HCT116 (cell line): ENCODE results near the gene YBEY. TPM values are rescaled to one million over a fixed set of nuclear protein-coding genes. Genes with fewer than 3 reads are reported as not detected.

Experiments
- ATAC-seq: fragments of 200-7000 bp; cut with Tn5 transposase; 2 replicates; pipeline ENCODE4 v1.9.1; 2020; ENCODE audit warnings: mild to moderate bottlenecking, moderate library complexity
- BruUV-seq: library from RNA; stranded (reverse); fragments of 400-500 nt; replicated peaks from 2 replicates; lab custom pipeline; 2021; lab: Mats Ljungman, UMichigan
- CTCF ChIA-PET: fragments of 300-600 bp; sonication (Branson Sonifier 250); formaldehyde crosslinking; loops from one replicate; lab custom pipeline; 2021; ENCODE audit warnings: antibody characterized with exemption; lab: Charles Lee
- POLR2A ChIA-PET: fragments of 300-600, 350-600 bp; sonication (Branson Sonifier 250); formaldehyde crosslinking; loops from one replicate; lab custom pipeline; 2021; ENCODE audit warnings: antibody characterized with exemption; lab: Charles Lee
- RAD21 ChIA-PET, 2 experiments: fragments of 300-600 bp; sonication (Branson Sonifier 250); formaldehyde crosslinking; loops; one replicate each; lab custom pipeline; 2023; ENCODE audit warnings: low total read pairs in 2 of 2; ENCODE audit not compliant: uncharacterized antibody in 2 of 2, unreplicated experiment in 2 of 2, low non-redundant PET in 1 of 2; lab: Charles Lee
- DNase-seq: peaks from one replicate; pipeline ENCODE4 v3.0.0-alpha.2; 2010; ENCODE audit warnings: low read depth, low spot score
- H2AFZ ChIP-seq: fragments of 200-600 bp; shearing (Covaris generic), sonication (generic); 2 replicates; pipeline ENCODE4 v1.6.1; 2017; ENCODE audit warnings: low read depth, mixed run types, mixed read lengths, antibody characterized with exemption, low read length; ENCODE audit not compliant: poor library complexity, severe bottlenecking
- H3K27ac ChIP-seq: 2 replicates; pipeline ENCODE4 v1.5.1; 2012; ENCODE audit warnings: low read depth, low read length
- H3K27me3 ChIP-seq: fragments of 200-600 bp; sonication (generic); 2 replicates; pipeline ENCODE4 v1.6.1; 2016; ENCODE audit warnings: mixed run types, low read length, mixed read lengths; ENCODE audit not compliant: insufficient read depth
- H3K36me3 ChIP-seq, 2 experiments: fragments of 200-500 bp in 1 of 2; fragments of 200-600 bp in 1 of 2; sonication (Bioruptor generic) in 1 of 2; sonication (generic) in 1 of 2; 2 replicates each; pipeline versions ENCODE4 v1.5.1 to v1.6.1; 2014 to 2016; ENCODE audit warnings: low read length in 2 of 2, inconsistent platforms in 1 of 2, mixed read lengths in 1 of 2, mixed run types in 1 of 2; ENCODE audit not compliant: insufficient read depth in 2 of 2, control insufficient read depth in 1 of 2
- H3K4me1 ChIP-seq, 2 experiments: fragments of 200-600 bp in 1 of 2; sonication (generic) in 1 of 2; 2 replicates each; pipeline versions ENCODE4 v1.5.1 to v1.6.1; 2012 to 2017; ENCODE audit warnings: low read length in 2 of 2, inconsistent platforms in 1 of 2, mild to moderate bottlenecking in 1 of 2, mixed read lengths in 1 of 2, mixed run types in 1 of 2, moderate library complexity in 1 of 2; ENCODE audit not compliant: insufficient read depth in 2 of 2, control insufficient read depth in 1 of 2
- H3K4me2 ChIP-seq: fragments of 200-600 bp; sonication (generic); 2 replicates; pipeline ENCODE4 v1.6.1; 2017; ENCODE audit warnings: mixed run types, low read length, mixed read lengths
- H3K4me3 ChIP-seq, 2 experiments: fragments of 200-600 bp in 1 of 2; sonication (generic) in 1 of 2; replicated peaks in 1 of 2; 2 replicates each; pipeline ENCODE4 v1.5.1; 2011 to 2016; ENCODE audit warnings: low read length in 2 of 2, control low read depth in 1 of 2, low read depth in 1 of 2, mild to moderate bottlenecking in 1 of 2, mixed read lengths in 1 of 2, mixed run types in 1 of 2
- H3K79me2 ChIP-seq: fragments of 200-600 bp; sonication (generic); 2 replicates; pipeline ENCODE4 v1.6.1; 2017; ENCODE audit warnings: mild to moderate bottlenecking, mixed run types, low read length, moderate library complexity, mixed read lengths; ENCODE audit not compliant: insufficient read depth
- H3K9ac ChIP-seq: fragments of 200-600 bp; sonication (generic); 2 replicates; pipeline ENCODE4 v1.6.1; 2016; ENCODE audit warnings: low read length, mixed read lengths
- H3K9me2 ChIP-seq: fragments of 200-600 bp; sonication (generic), shearing (Covaris generic); 2 replicates; pipeline ENCODE4 v1.6.1; 2017; ENCODE audit warnings: mixed run types, mild to moderate bottlenecking, moderate library complexity; ENCODE audit not compliant: insufficient read depth
- H3K9me3 ChIP-seq, 2 experiments: fragments of 200-500 bp in 1 of 2; fragments of 200-600 bp in 1 of 2; sonication (Bioruptor generic) in 1 of 2; sonication (generic) in 1 of 2; 2 replicates each; pipeline ENCODE4 v1.6.1; 2014 to 2017; ENCODE audit warnings: low read length in 2 of 2, mixed read lengths in 2 of 2, inconsistent platforms in 1 of 2, low read depth in 1 of 2, mild to moderate bottlenecking in 1 of 2, mixed run types in 1 of 2, moderate library complexity in 1 of 2; ENCODE audit not compliant: control insufficient read depth in 1 of 2, insufficient read depth in 1 of 2
- H4K20me1 ChIP-seq: fragments of 200-600 bp; sonication (generic), shearing (Covaris generic); 2 replicates; pipeline ENCODE4 v1.6.1; 2017; ENCODE audit warnings: mixed run types, mild to moderate bottlenecking, moderate library complexity; ENCODE audit not compliant: insufficient read depth
- ATF3 ChIP-seq: IDR thresholded peaks from 2 replicates; pipeline ENCODE4 v1.6.1; 2012
- CEBPB ChIP-seq: IDR thresholded peaks from 2 replicates; pipeline ENCODE4 v1.6.1; 2012; ENCODE audit warnings: low read depth
- EGR1 ChIP-seq: IDR thresholded peaks from 2 replicates; pipeline ENCODE4 v1.6.1; 2012; ENCODE audit warnings: low read depth
- ELF1 ChIP-seq: IDR thresholded peaks from 2 replicates; pipeline ENCODE4 v1.6.1; 2012; ENCODE audit warnings: low read depth, borderline replicate concordance
- EZH2 ChIP-seq: fragments of 200-600 bp; sonication (generic); IDR thresholded peaks from 2 replicates; pipeline ENCODE4 v1.6.1; 2017; ENCODE audit warnings: antibody characterized with exemption, mixed run types
- EZH2phosphoT487 ChIP-seq: fragments of 200-600 bp; IDR thresholded peaks from 2 replicates; pipeline ENCODE4 v1.6.1; 2018; ENCODE audit warnings: antibody characterized with exemption, borderline replicate concordance
- FOSL1 ChIP-seq: IDR thresholded peaks from 2 replicates; pipeline ENCODE4 v1.6.1; 2012; ENCODE audit warnings: low read depth
- JUND ChIP-seq: IDR thresholded peaks from 2 replicates; pipeline ENCODE4 v1.6.1; 2012
- MAX ChIP-seq: IDR thresholded peaks from 2 replicates; pipeline ENCODE4 v1.6.1; 2012
- POLR2A ChIP-seq: IDR thresholded peaks from 2 replicates; pipeline ENCODE4 v1.7.0; 2011; ENCODE audit warnings: borderline replicate concordance; ENCODE audit not compliant: insufficient read depth, insufficient read length; ENCODE audit errors: extremely low read depth
- POLR2AphosphoS5 ChIP-seq: IDR thresholded peaks from 2 replicates; pipeline ENCODE4 v1.6.1; 2011; ENCODE audit warnings: mild to moderate bottlenecking, low read depth, low read length, moderate library complexity
- RAD21 ChIP-seq: IDR thresholded peaks from 2 replicates; pipeline ENCODE4 v1.6.1; 2012; ENCODE audit warnings: low read depth, mild to moderate bottlenecking
- REST ChIP-seq: IDR thresholded peaks from 2 replicates; pipeline ENCODE4 v1.6.1; 2012; ENCODE audit warnings: low read depth
- SIN3A ChIP-seq: IDR thresholded peaks from 2 replicates; pipeline ENCODE4 v1.6.1; 2012; ENCODE audit warnings: low read depth
- SP1 ChIP-seq: IDR thresholded peaks from 2 replicates; pipeline ENCODE4 v1.6.1; 2012; ENCODE audit warnings: low read depth
- SRF ChIP-seq: IDR thresholded peaks from 2 replicates; pipeline ENCODE4 v1.6.1; 2012; ENCODE audit warnings: low read depth
- YY1 ChIP-seq: IDR thresholded peaks from 2 replicates; pipeline ENCODE4 v1.6.1; 2011; ENCODE audit warnings: low read length, low read depth, moderate library complexity, mild to moderate bottlenecking; ENCODE audit not compliant: insufficient replicate concordance; ENCODE audit errors: extremely low read depth
- ZBTB33 ChIP-seq: IDR thresholded peaks from 2 replicates; pipeline ENCODE4 v1.6.1; 2011; ENCODE audit warnings: mild to moderate bottlenecking, low read length, moderate library complexity; ENCODE audit not compliant: insufficient replicate concordance; ENCODE audit errors: extremely low read depth
- ZNF274 ChIP-seq: fragments of 200-500 bp; sonication (Bioruptor generic); IDR thresholded peaks from 2 replicates; pipeline ENCODE4 v1.6.1; 2014; ENCODE audit warnings: mild to moderate bottlenecking, low read depth, low read length, inconsistent platforms
- intact Hi-C: fragments of 100-400 bp; cut with micrococcal nuclease; formaldehyde crosslinking; loops from 2 replicates; pipeline ENCODE4 v1.10.0; 2022
- total RNA-seq: library from RNA; stranded (reverse); gene quantifications from one replicate; pipeline ENCODE4 v1.2.1, GENCODE V29; 2021; ENCODE audit not compliant: unreplicated experiment

Gene YBEY
- total RNA-seq, 1 experiment from 2014 or later: 31.5 TPM

GRCh38 chr21:46255166-46255565 is 31.0 kb upstream of the YBEY start:
- peaks cover 4% of the 10 kb centered on the region for H3K79me2 ChIP-seq
- peaks cover 34 to 73% of the 10 kb centered on the region in 2 experiments for H3K36me3 ChIP-seq
- H3K9ac ChIP-seq: no peak overlapping the region
- TF ChIP-seq SP1 (no peak), CEBPB (no peak), ELF1 (no peak), ZBTB33 (no peak), EZH2phosphoT487 (no peak), FOSL1 (no peak), REST (no peak), MAX (no peak), EZH2 (no peak), ATF3 (no peak), YY1 (no peak), POLR2A (no peak), RAD21 (no peak), POLR2AphosphoS5 (no peak), JUND (no peak), EGR1 (no peak), SRF (no peak), ZNF274 (no peak), SIN3A (no peak)
- TF ChIP-seq, all 23 proteins: peak for 0
- H2AFZ ChIP-seq: no peak overlapping the region
- H3K9me3 ChIP-seq: no peaks in the 10 kb centered on the region
- no peak overlapping the region for H3K27ac ChIP-seq
- H3K4me3 ChIP-seq: no peak overlapping the region
- H3K9me2 ChIP-seq: no peaks in the 10 kb centered on the region
- ATAC-seq (no peak), DNase-seq (no peak)
- ChIA-PET POLR2A (no interaction called here), RAD21 (no interaction called here), CTCF (no interaction called here)
- H3K27me3 ChIP-seq: no peaks in the 10 kb centered on the region
- H4K20me1 ChIP-seq: no peaks in the 10 kb centered on the region
- no peaks in the 10 kb centered on the region for H3K4me1 ChIP-seq
- intact Hi-C loops: no loop called here
- H3K4me2 ChIP-seq: no peak overlapping the region
- no TSS peak for BruUV-seq
